WTC11 (cell line): ENCODE measurements around the gene MFSD11. TPM values are rescaled to one million over a fixed set of nuclear protein-coding genes. Genes with fewer than 3 reads are reported as not detected.

Source experiments
- ATAC-seq: fragments of 200-7000 bp; cut with Tn5 transposase; 2 replicates; pipeline ENCODE4 v1.10.0; 2021; ENCODE audit warnings: mild to moderate bottlenecking, moderate library complexity
- CTCF ChIA-PET: fragments of 300-600 bp; sonication (Branson Sonifier 250); formaldehyde crosslinking; loops from one replicate; lab custom pipeline; 2021; ENCODE audit warnings: antibody characterized with exemption; lab: Charles Lee
- POLR2A ChIA-PET: fragments of 350-600 bp; sonication (Branson Sonifier 250); formaldehyde crosslinking; loops from one replicate; lab custom pipeline; 2021; ENCODE audit warnings: antibody characterized with exemption; lab: Charles Lee
- DNase-seq: peaks from one replicate; pipeline ENCODE4 v3.0.0; 2021; ENCODE audit warnings: low spot score
- H3K27ac Mint-ChIP-seq: 2 replicates; pipeline ENCODE4 v1.8.0; 2021; ENCODE audit warnings: mixed read lengths
- H3K27me3 Mint-ChIP-seq: 2 replicates; pipeline ENCODE4 v1.8.0; 2021; ENCODE audit warnings: low read depth, mild to moderate bottlenecking, moderate library complexity, mixed read lengths
- H3K36me3 Mint-ChIP-seq: 2 replicates; pipeline ENCODE4 v1.8.0; 2021; ENCODE audit warnings: mixed read lengths
- H3K4me1 Mint-ChIP-seq: 2 replicates; pipeline ENCODE4 v1.8.0; 2022; ENCODE audit warnings: mixed read lengths
- H3K4me3 Mint-ChIP-seq: 2 replicates; pipeline ENCODE4 v1.8.0; 2021; ENCODE audit warnings: mild to moderate bottlenecking, moderate library complexity, mixed read lengths
- H3K9me3 Mint-ChIP-seq: 2 replicates; pipeline ENCODE4 v1.8.0; 2021; ENCODE audit warnings: mixed read lengths
- FOXK1 ChIP-seq: sonication (generic); formaldehyde crosslinking; IDR thresholded peaks from 2 replicates; pipeline ENCODE4 v1.8.0; 2022; ENCODE audit warnings: mild to moderate bottlenecking, moderate library complexity, missing genetic modification reagents
- KAT7 ChIP-seq: sonication (generic); formaldehyde crosslinking; IDR thresholded peaks from 2 replicates; pipeline ENCODE4 v1.8.1; 2023; ENCODE audit warnings: missing genetic modification reagents, mild to moderate bottlenecking, borderline replicate concordance
- NR2C2 ChIP-seq: sonication (generic); formaldehyde crosslinking; IDR thresholded peaks from 2 replicates; pipeline ENCODE4 v1.8.0; 2022; ENCODE audit warnings: mild to moderate bottlenecking, missing genetic modification reagents
- ZNF219 ChIP-seq: sonication (generic); formaldehyde crosslinking; IDR thresholded peaks from 2 replicates; pipeline ENCODE4 v1.8.0; 2023; ENCODE audit warnings: missing genetic modification reagents, mild to moderate bottlenecking, borderline replicate concordance
- total RNA-seq: library from RNA; stranded (reverse); gene quantifications from 3 replicates; pipeline ENCODE4 v1.2.3, GENCODE V29; 2021
- TF ChIP-seq, protein P1 (sequence below): sonication (generic); formaldehyde crosslinking; IDR thresholded peaks from 2 replicates; pipeline ENCODE4 v1.8.0; 2022; ENCODE audit warnings: missing genetic modification reagents
- TF ChIP-seq, protein P2 (sequence below): fragments of 250-450 bp; sonication (Bioruptor Pico); IDR thresholded peaks from 2 replicates; pipeline ENCODE4 v1.9.0; 2021; ENCODE audit warnings: mild to moderate bottlenecking
- TF ChIP-seq, protein P3 (sequence below): fragments of 250-450 bp; sonication (Bioruptor Pico); IDR thresholded peaks from 2 replicates; pipeline ENCODE4 v1.9.0; 2021; ENCODE audit warnings: moderate library complexity, mild to moderate bottlenecking, inconsistent platforms, borderline replicate concordance
- TF ChIP-seq, protein P4 (sequence below): fragments of 250-450 bp; sonication (Bioruptor Pico); IDR thresholded peaks from 2 replicates; pipeline ENCODE4 v1.9.0; 2021; ENCODE audit warnings: mild to moderate bottlenecking, borderline replicate concordance
- TF ChIP-seq, protein P5 (sequence below): sonication (generic); formaldehyde crosslinking; IDR thresholded peaks from 2 replicates; pipeline ENCODE4 v1.8.1; 2023; ENCODE audit warnings: mild to moderate bottlenecking, missing genetic modification reagents, moderate library complexity
- TF ChIP-seq, protein P6 (sequence below): sonication (generic); formaldehyde crosslinking; IDR thresholded peaks from 2 replicates; pipeline ENCODE4 v1.8.1; 2022; ENCODE audit warnings: low read depth, mild to moderate bottlenecking, moderate library complexity, missing genetic modification reagents, borderline replicate concordance
- TF ChIP-seq, protein P7 (sequence below): sonication (generic); formaldehyde crosslinking; IDR thresholded peaks from 2 replicates; pipeline ENCODE4 v1.8.1; 2022; ENCODE audit warnings: mild to moderate bottlenecking, missing genetic modification reagents, moderate library complexity, borderline replicate concordance

The MFSD11 gene
- total RNA-seq, 1 experiment from 2014 or later, result 16.6 TPM

DNA sequence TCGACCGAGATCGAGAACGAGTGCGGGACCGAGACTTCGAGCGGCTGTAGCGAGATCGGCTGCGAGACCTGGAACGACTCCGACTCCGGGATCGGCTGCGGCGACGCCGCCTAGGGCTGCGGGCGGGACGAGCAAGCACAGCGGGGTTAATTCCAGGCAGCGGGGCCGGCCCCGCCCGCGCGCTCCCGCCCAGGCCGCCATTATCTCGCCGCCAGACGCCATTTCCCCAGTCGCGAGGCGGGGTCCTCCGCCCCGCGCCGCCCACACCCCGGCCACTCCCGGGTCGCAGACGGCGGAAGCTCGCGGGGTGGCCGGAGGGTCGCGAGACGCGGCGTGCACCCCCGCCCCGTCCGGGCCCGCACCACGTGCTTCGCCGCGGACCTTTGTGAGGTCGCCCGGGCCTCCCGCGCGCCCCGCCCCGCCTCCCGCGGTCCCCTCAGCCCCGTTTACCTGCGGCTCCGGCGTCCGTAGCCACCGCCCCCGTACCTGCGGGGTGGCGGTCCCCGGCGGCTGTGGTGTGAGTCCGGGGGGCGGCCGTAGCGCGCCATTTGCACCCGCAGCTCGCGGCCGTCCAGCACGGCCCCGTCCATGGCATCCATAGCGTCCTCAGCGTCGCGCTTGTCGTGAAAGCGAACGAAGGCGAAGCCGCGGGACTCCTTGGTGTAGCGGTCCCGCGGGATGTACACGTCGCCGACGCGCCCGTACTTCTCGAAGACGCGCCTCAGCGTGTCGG is 1.4 kb upstream of the MFSD11 start (continued):
- TF ChIP-seq, protein P1, sequence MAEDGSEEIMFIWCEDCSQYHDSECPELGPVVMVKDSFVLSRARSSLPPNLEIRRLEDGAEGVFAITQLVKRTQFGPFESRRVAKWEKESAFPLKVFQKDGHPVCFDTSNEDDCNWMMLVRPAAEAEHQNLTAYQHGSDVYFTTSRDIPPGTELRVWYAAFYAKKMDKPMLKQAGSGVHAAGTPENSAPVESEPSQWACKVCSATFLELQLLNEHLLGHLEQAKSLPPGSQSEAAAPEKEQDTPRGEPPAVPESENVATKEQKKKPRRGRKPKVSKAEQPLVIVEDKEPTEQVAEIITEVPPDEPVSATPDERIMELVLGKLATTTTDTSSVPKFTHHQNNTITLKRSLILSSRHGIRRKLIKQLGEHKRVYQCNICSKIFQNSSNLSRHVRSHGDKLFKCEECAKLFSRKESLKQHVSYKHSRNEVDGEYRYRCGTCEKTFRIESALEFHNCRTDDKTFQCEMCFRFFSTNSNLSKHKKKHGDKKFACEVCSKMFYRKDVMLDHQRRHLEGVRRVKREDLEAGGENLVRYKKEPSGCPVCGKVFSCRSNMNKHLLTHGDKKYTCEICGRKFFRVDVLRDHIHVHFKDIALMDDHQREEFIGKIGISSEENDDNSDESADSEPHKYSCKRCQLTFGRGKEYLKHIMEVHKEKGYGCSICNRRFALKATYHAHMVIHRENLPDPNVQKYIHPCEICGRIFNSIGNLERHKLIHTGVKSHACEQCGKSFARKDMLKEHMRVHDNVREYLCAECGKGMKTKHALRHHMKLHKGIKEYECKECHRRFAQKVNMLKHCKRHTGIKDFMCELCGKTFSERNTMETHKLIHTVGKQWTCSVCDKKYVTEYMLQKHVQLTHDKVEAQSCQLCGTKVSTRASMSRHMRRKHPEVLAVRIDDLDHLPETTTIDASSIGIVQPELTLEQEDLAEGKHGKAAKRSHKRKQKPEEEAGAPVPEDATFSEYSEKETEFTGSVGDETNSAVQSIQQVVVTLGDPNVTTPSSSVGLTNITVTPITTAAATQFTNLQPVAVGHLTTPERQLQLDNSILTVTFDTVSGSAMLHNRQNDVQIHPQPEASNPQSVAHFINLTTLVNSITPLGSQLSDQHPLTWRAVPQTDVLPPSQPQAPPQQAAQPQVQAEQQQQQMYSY (CRISPR knock-in tag), result peak; percentile 81
- TF ChIP-seq FOXK1 (CRISPR knock-in tag), result 0 out of 2 replicates have a peak, but pooled peaks have one; percentile 49
- TF ChIP-seq, protein P2, sequence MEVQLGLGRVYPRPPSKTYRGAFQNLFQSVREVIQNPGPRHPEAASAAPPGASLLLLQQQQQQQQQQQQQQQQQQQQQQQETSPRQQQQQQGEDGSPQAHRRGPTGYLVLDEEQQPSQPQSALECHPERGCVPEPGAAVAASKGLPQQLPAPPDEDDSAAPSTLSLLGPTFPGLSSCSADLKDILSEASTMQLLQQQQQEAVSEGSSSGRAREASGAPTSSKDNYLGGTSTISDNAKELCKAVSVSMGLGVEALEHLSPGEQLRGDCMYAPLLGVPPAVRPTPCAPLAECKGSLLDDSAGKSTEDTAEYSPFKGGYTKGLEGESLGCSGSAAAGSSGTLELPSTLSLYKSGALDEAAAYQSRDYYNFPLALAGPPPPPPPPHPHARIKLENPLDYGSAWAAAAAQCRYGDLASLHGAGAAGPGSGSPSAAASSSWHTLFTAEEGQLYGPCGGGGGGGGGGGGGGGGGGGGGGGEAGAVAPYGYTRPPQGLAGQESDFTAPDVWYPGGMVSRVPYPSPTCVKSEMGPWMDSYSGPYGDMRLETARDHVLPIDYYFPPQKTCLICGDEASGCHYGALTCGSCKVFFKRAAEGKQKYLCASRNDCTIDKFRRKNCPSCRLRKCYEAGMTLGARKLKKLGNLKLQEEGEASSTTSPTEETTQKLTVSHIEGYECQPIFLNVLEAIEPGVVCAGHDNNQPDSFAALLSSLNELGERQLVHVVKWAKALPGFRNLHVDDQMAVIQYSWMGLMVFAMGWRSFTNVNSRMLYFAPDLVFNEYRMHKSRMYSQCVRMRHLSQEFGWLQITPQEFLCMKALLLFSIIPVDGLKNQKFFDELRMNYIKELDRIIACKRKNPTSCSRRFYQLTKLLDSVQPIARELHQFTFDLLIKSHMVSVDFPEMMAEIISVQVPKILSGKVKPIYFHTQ (CRISPR knock-in tag), result no peak
- TF ChIP-seq, protein P3, sequence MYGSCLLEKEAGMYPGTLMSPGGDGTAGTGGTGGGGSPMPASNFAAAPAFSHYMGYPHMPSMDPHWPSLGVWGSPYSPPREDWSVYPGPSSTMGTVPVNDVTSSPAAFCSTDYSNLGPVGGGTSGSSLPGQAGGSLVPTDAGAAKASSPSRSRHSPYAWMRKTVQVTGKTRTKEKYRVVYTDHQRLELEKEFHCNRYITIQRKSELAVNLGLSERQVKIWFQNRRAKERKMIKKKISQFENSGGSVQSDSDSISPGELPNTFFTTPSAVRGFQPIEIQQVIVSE (CRISPR knock-in tag), result no peak
- 0 out of 2 replicates have a peak, but pooled peaks have one; percentile 12 for TF ChIP-seq NR2C2 (CRISPR knock-in tag)
- TF ChIP-seq KAT7, result 0 out of 2 replicates have a peak, but pooled peaks have one; percentile 15
- TF ChIP-seq, protein P4, sequence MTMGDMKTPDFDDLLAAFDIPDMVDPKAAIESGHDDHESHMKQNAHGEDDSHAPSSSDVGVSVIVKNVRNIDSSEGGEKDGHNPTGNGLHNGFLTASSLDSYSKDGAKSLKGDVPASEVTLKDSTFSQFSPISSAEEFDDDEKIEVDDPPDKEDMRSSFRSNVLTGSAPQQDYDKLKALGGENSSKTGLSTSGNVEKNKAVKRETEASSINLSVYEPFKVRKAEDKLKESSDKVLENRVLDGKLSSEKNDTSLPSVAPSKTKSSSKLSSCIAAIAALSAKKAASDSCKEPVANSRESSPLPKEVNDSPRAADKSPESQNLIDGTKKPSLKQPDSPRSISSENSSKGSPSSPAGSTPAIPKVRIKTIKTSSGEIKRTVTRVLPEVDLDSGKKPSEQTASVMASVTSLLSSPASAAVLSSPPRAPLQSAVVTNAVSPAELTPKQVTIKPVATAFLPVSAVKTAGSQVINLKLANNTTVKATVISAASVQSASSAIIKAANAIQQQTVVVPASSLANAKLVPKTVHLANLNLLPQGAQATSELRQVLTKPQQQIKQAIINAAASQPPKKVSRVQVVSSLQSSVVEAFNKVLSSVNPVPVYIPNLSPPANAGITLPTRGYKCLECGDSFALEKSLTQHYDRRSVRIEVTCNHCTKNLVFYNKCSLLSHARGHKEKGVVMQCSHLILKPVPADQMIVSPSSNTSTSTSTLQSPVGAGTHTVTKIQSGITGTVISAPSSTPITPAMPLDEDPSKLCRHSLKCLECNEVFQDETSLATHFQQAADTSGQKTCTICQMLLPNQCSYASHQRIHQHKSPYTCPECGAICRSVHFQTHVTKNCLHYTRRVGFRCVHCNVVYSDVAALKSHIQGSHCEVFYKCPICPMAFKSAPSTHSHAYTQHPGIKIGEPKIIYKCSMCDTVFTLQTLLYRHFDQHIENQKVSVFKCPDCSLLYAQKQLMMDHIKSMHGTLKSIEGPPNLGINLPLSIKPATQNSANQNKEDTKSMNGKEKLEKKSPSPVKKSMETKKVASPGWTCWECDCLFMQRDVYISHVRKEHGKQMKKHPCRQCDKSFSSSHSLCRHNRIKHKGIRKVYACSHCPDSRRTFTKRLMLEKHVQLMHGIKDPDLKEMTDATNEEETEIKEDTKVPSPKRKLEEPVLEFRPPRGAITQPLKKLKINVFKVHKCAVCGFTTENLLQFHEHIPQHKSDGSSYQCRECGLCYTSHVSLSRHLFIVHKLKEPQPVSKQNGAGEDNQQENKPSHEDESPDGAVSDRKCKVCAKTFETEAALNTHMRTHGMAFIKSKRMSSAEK (CRISPR knock-in tag), result no peak

DNA sequence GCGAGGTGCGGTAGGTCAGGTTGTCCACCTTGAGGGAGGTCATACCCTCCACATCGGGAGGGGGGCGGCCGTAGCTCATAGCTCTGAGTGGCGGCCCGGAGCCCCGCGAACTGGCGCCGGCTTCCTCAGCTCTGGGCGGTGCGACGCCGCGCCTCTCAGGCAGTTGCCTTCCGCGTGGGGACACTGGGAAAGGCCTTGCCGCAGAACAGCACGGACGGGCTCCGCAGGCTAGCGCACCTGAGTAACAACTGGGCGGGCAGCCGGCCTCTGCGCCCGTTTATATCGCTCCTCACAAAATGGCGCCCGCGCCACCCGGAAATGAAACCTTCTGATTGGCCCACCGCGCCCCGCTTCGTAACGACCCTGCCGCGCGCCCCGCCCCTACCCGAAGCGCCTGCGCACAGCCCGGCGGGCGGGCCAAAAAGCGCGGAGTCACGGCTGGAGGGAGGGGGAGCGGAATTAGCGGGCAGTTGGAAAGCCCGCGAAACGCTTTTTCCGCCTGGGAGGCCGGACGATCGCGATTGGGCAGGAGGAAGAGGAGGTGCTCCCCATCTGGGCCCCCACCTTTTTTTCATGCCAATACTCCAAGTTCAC is 740 bp upstream of the MFSD11 start, which contains the start of gene SRSF2:
Gene SRSF2, minus strand, starts transcription at position 250 of the 594 bp plus-strand sequence. Its CDS starts 171 bp downstream, at position 79.
- Mint-ChIP-seq H3K9me3 (no peaks in the 10 kb centered on the region), H3K4me1 (peaks cover 42% of the 10 kb centered on the region), H3K27ac (peak within 1 kb of the TSS; percentile 99), H3K36me3 (peaks cover 53% of the 10 kb centered on the region), H3K27me3 (no peaks in the 10 kb centered on the region), H3K4me3 (peak within 1 kb of the TSS; percentile 99)
- CTCF ChIA-PET, result interaction anchor here (1.5 kb wide), 1 partner anchor 29 kb away, joined by 4 read pairs; no protein-coding TSS in a partner anchor
- POLR2A ChIA-PET, result interaction anchor here (0.6 to 3.1 kb wide), 2 partner anchors 9 to 372 kb away, joined by 4 to 28 read pairs; partner anchors contain the start of genes JMJD6 and METTL23
- DNase-seq, result peak; percentile 99
- ATAC-seq, result peak; percentile 83
- TF ChIP-seq, protein P5, sequence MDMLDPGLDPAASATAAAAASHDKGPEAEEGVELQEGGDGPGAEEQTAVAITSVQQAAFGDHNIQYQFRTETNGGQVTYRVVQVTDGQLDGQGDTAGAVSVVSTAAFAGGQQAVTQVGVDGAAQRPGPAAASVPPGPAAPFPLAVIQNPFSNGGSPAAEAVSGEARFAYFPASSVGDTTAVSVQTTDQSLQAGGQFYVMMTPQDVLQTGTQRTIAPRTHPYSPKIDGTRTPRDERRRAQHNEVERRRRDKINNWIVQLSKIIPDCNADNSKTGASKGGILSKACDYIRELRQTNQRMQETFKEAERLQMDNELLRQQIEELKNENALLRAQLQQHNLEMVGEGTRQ (CRISPR knock-in tag), result no peak
- TF ChIP-seq, protein P6, sequence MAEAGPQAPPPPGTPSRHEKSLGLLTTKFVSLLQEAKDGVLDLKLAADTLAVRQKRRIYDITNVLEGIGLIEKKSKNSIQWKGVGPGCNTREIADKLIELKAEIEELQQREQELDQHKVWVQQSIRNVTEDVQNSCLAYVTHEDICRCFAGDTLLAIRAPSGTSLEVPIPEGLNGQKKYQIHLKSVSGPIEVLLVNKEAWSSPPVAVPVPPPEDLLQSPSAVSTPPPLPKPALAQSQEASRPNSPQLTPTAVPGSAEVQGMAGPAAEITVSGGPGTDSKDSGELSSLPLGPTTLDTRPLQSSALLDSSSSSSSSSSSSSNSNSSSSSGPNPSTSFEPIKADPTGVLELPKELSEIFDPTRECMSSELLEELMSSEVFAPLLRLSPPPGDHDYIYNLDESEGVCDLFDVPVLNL (CRISPR knock-in tag), result peak; percentile 81
- TF ChIP-seq ZNF219 (CRISPR knock-in tag), result 0 out of 2 replicates have a peak, but pooled peaks have one; percentile 57
- TF ChIP-seq, protein P4 (CRISPR knock-in tag), result peak; percentile 84; the same call in 1 of the 2 replicates
- TF ChIP-seq, protein P7, sequence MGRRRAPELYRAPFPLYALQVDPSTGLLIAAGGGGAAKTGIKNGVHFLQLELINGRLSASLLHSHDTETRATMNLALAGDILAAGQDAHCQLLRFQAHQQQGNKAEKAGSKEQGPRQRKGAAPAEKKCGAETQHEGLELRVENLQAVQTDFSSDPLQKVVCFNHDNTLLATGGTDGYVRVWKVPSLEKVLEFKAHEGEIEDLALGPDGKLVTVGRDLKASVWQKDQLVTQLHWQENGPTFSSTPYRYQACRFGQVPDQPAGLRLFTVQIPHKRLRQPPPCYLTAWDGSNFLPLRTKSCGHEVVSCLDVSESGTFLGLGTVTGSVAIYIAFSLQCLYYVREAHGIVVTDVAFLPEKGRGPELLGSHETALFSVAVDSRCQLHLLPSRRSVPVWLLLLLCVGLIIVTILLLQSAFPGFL (CRISPR knock-in tag), result peak; percentile 71; the same call in 1 of the 2 replicates
- peak; percentile 64; the same call in 1 of the 2 replicates for TF ChIP-seq FOXK1 (CRISPR knock-in tag)
